HepG2 (cell line): ENCODE measurements around the gene MYO9A. TPM values are rescaled to one million over a fixed set of nuclear protein-coding genes. Genes with fewer than 3 reads are reported as not detected.

Source experiments
- ATAC-seq: fragments of 200-7000 bp; cut with Tn5 transposase; 3 replicates; pipeline ENCODE4 v1.9.1; 2020; ENCODE audit warnings: mild to moderate bottlenecking, moderate library complexity
- BruUV-seq: library from RNA; stranded (reverse); fragments of 400-500 nt; replicated peaks from 2 replicates; lab custom pipeline; 2021; lab: Mats Ljungman, UMichigan
- CTCF ChIA-PET: fragments of 300-600 bp; formaldehyde crosslinking; extraction: SDS; loops from one replicate; lab custom pipeline; 2021; ENCODE audit warnings: low total read pairs, inconsistent platforms, low intra/inter-chr PET ratio; lab: Yijun Ruan, JAX
- POLR2A ChIA-PET: fragments of 350-600 bp; sonication (Branson Sonifier 250); formaldehyde crosslinking; loops from one replicate; lab custom pipeline; 2020; ENCODE audit warnings: antibody characterized with exemption, inconsistent platforms; lab: Yijun Ruan, JAX
- DNase-seq: peaks from one replicate; pipeline ENCODE4 v3.0.0-alpha.2; 2015; ENCODE audit warnings: low spot score
- FAIRE-seq: peaks from 3 replicates; lab custom pipeline; 2011; peaks lifted over from hg19 to GRCh38; lab: Jason Lieb, UNC
- H2AFZ ChIP-seq: one replicate; pipeline ENCODE4 v1.6.1; 2011; ENCODE audit warnings: low read length, inconsistent platforms
- H3K27ac ChIP-seq: fragments of 300-600 bp; 3 replicates; pipeline ENCODE4 v1.8.0; 2011; ENCODE audit warnings: mixed run types, mild to moderate bottlenecking, mixed read lengths, low read length, inconsistent platforms; ENCODE audit not compliant: insufficient read depth; ENCODE audit errors: extremely low read length
- H3K27me3 ChIP-seq, 2 experiments: fragments of 200-600 bp in 1 of 2; 2 replicates in 1 of 2; 3 replicates in 1 of 2; pipeline versions ENCODE4 v1.6.0 to v1.8.0; 2011; ENCODE audit warnings: low read length in 2 of 2, mild to moderate bottlenecking in 2 of 2, moderate library complexity in 2 of 2, inconsistent platforms in 1 of 2; ENCODE audit not compliant: insufficient read depth in 2 of 2, control insufficient read depth in 1 of 2
- H3K36me3 ChIP-seq, 2 experiments: fragments of 200-600 bp in 1 of 2; replicated peaks in 1 of 2; 2 replicates in 1 of 2; 3 replicates in 1 of 2; pipeline versions ENCODE4 v1.5.1 to v1.8.0; 2011; ENCODE audit warnings: low read length in 2 of 2, inconsistent platforms in 1 of 2; ENCODE audit not compliant: insufficient read depth in 2 of 2, control insufficient read depth in 1 of 2
- H3K4me1 ChIP-seq: 2 replicates; pipeline ENCODE4 v1.5.1; 2012; ENCODE audit warnings: low read length, inconsistent platforms; ENCODE audit not compliant: insufficient read depth
- H3K4me2 ChIP-seq: 2 replicates; pipeline ENCODE4 v1.6.0; 2011; ENCODE audit warnings: low read depth, low read length, inconsistent platforms
- H3K4me3 ChIP-seq, 3 experiments: fragments of 200-600 bp in 1 of 3; sonication (generic), shearing (Covaris generic) in 1 of 3; replicated peaks in 1 of 3; 2 replicates each; pipeline ENCODE4 v1.5.1; 2011 to 2016; ENCODE audit warnings: low read length in 3 of 3, inconsistent platforms in 2 of 3, low read depth in 2 of 3, mild to moderate bottlenecking in 2 of 3, control low read depth in 1 of 3, mixed read lengths in 1 of 3; ENCODE audit not compliant: insufficient read depth in 1 of 3
- H3K79me2 ChIP-seq: one replicate; pipeline ENCODE4 v1.6.1; 2011; ENCODE audit warnings: low read length, inconsistent platforms; ENCODE audit not compliant: insufficient read depth
- H3K9ac ChIP-seq: 2 replicates; pipeline ENCODE4 v1.6.0; 2011; ENCODE audit warnings: mild to moderate bottlenecking, low read depth, low read length, inconsistent platforms; ENCODE audit not compliant: insufficient read depth
- H3K9me3 ChIP-seq: 2 replicates; pipeline ENCODE4 v1.5.1; 2012; ENCODE audit warnings: mild to moderate bottlenecking, low read length
- H4K20me1 ChIP-seq: 2 replicates; pipeline ENCODE4 v1.6.0; 2011; ENCODE audit warnings: inconsistent platforms, mild to moderate bottlenecking, low read length, moderate library complexity; ENCODE audit not compliant: insufficient read depth
- ATF5 ChIP-seq: sonication (generic); formaldehyde crosslinking; IDR thresholded peaks from 2 replicates; pipeline ENCODE4 v1.4.0; 2020; ENCODE audit warnings: mild to moderate bottlenecking, low read depth, missing genetic modification reagents
- FLYWCH1 ChIP-seq: sonication (generic); formaldehyde crosslinking; IDR thresholded peaks from 2 replicates; pipeline ENCODE4 v1.8.1; 2023; ENCODE audit warnings: mild to moderate bottlenecking, missing genetic modification reagents
- GLI4 ChIP-seq: sonication (generic); formaldehyde crosslinking; IDR thresholded peaks from 2 replicates; pipeline ENCODE4 v1.5.1; 2020; ENCODE audit warnings: missing genetic modification reagents, mild to moderate bottlenecking, moderate library complexity, borderline replicate concordance
- HES4 ChIP-seq: sonication (generic); formaldehyde crosslinking; IDR thresholded peaks from 2 replicates; pipeline ENCODE4 v1.9.0; 2021; ENCODE audit warnings: mild to moderate bottlenecking, missing genetic modification reagents, borderline replicate concordance
- HMG20B ChIP-seq: conservative IDR thresholded peaks from 2 replicates; pipeline ENCODE4 v1.6.1; 2016; ENCODE audit warnings: missing genetic modification reagents, missing compliant biosample characterization
- HNRNPLL ChIP-seq: fragments of 200-400 bp; formaldehyde crosslinking; IDR thresholded peaks from 2 replicates; pipeline ENCODE4 v1.6.1; 2017; ENCODE audit warnings: mild to moderate bottlenecking, low read depth, low read length; ENCODE audit not compliant: poor library complexity, severe bottlenecking
- IKZF4 ChIP-seq: sonication (generic); formaldehyde crosslinking; IDR thresholded peaks from 2 replicates; pipeline ENCODE4 v1.5.1; 2020; ENCODE audit warnings: borderline replicate concordance, mild to moderate bottlenecking, low read depth, missing genetic modification reagents; ENCODE audit errors: not compliant biosample characterization
- MXD1 ChIP-seq: sonication (generic); formaldehyde crosslinking; IDR thresholded peaks from 2 replicates; pipeline ENCODE4 v1.4.0; 2020; ENCODE audit warnings: mild to moderate bottlenecking, missing genetic modification reagents
- POLR2A ChIP-seq, 2 experiments: IDR thresholded peaks; 2 replicates each; pipeline ENCODE4 v1.6.1; 2011; ENCODE audit warnings: low read depth in 2 of 2, low read length in 2 of 2, mild to moderate bottlenecking in 1 of 2, moderate library complexity in 1 of 2; ENCODE audit not compliant: insufficient read depth in 1 of 2
- SKIL ChIP-seq: sonication (generic); formaldehyde crosslinking; IDR thresholded peaks from 2 replicates; pipeline ENCODE4 v1.8.0; 2022; ENCODE audit warnings: missing genetic modification reagents, mild to moderate bottlenecking, moderate library complexity, borderline replicate concordance
- TCF12 ChIP-seq, 2 experiments: fragments of 450-650 bp in 1 of 2; sonication (generic) in 1 of 2; formaldehyde crosslinking in 1 of 2; IDR thresholded peaks; 2 replicates each; pipeline versions ENCODE4 v1.6.1 to v1.8.0; 2017 to 2022; ENCODE audit warnings: antibody characterized with exemption in 1 of 2, mild to moderate bottlenecking in 1 of 2, missing genetic modification reagents in 1 of 2, moderate library complexity in 1 of 2
- ZNF18 ChIP-seq: sonication (generic); formaldehyde crosslinking; IDR thresholded peaks from 2 replicates; pipeline ENCODE4 v1.8.0; 2022; ENCODE audit warnings: mild to moderate bottlenecking, missing genetic modification reagents; ENCODE audit not compliant: insufficient replicate concordance
- ZNF484 ChIP-seq: sonication (generic); formaldehyde crosslinking; IDR thresholded peaks from 2 replicates; pipeline ENCODE4 v1.5.1; 2020; ENCODE audit warnings: mild to moderate bottlenecking, low read depth, missing genetic modification reagents, borderline replicate concordance
- ZNF720 ChIP-seq: sonication (generic); formaldehyde crosslinking; IDR thresholded peaks from 2 replicates; pipeline ENCODE4 v1.4.0; 2020; ENCODE audit warnings: missing genetic modification reagents
- ZNF879 ChIP-seq: sonication (generic); formaldehyde crosslinking; IDR thresholded peaks from 2 replicates; pipeline ENCODE4 v1.8.1; 2023; ENCODE audit warnings: missing genetic modification reagents
- WGBS: methylation state at CpG from one replicate; pipeline ENCODE4 v1.1.6; 2017; ENCODE audit warnings: low lambda C conversion rate; 5-methylcytosine and 5-hydroxymethylcytosine counted together
- in situ Hi-C: cut with HindIII; loops from 2 replicates; pipeline ENCODE4 v1.10.0; 2017; ENCODE audit warnings: low pct_unique_long_range_greater_than_20kb; ENCODE audit not compliant: extremely low pct_ligation_motif_present
- intact Hi-C: fragments of 100-400 bp; cut with micrococcal nuclease; formaldehyde crosslinking; loops from one replicate; pipeline ENCODE4 v1.10.0; 2022; ENCODE audit not compliant: unreplicated experiment
- polyA plus RNA-seq, 8 experiments: library from polyadenylated mRNA; depleted of rRNA in 3 of 8; stranded (reverse) in 7 of 8; unstranded in 1 of 8; fragments of >200 nt; fragmentation: Illumina TruSeq in 4 of 8; extraction: Trizol in 4 of 8; gene quantifications; 2 replicates each; pipeline versions ENCODE4 v1.2.1 to v1.2.3, GENCODE V29; 2011 to 2016; ENCODE audit warnings: low read depth in 4 of 8, missing spikeins in 1 of 8, mixed read lengths in 1 of 8; ENCODE audit not compliant: insufficient read depth in 1 of 8
- total RNA-seq, 5 experiments: library from RNA; depleted of rRNA; stranded (reverse); fragments of >200 nt; fragmentation: Illumina TruSeq; extraction: Trizol; gene quantifications; 2 replicates each; pipeline ENCODE4 v1.2.3, GENCODE V29; 2016; ENCODE audit warnings: low read depth in 1 of 5
- TF ChIP-seq, protein P1 (sequence below): sonication (generic); formaldehyde crosslinking; IDR thresholded peaks from 2 replicates; pipeline ENCODE4 v1.4.0; 2020; ENCODE audit warnings: missing genetic modification reagents

MYO9A gene
- total and polyA plus RNA-seq, 2 of the 13 experiments (the other 11 are each of a cell fraction or from before 2014, with no cell fraction given) = 4.8 to 15.3 TPM

- H3K79me2 ChIP-seq = no peaks in the 10 kb centered on the region
- ATAC-seq (no peak), DNase-seq (no peak), FAIRE-seq (no peak)
- H4K20me1 ChIP-seq = no peaks in the 10 kb centered on the region
- no peaks in the 10 kb centered on the region for H3K4me1 ChIP-seq
- H3K9me3 ChIP-seq = no peaks in the 10 kb centered on the region
- intact Hi-C loops (no loop called here), in situ Hi-C loops (no loop called here)
- no peak overlapping the region for H2AFZ ChIP-seq
- H3K4me2 ChIP-seq = no peak overlapping the region
- H3K4me3 ChIP-seq = no peak overlapping the region
- no peak overlapping the region for H3K9ac ChIP-seq
- no peaks in the 10 kb centered on the region for H3K36me3 ChIP-seq
- ChIA-PET POLR2A (no interaction called here), CTCF (no interaction called here)
- H3K27ac ChIP-seq = no peak overlapping the region
- no peaks in the 10 kb centered on the region for H3K27me3 ChIP-seq
- WGBS = 97% methylated on average over 3 of the region's 3 CpGs
- no TSS peak for BruUV-seq
- no peak for TF ChIP-seq MXD1 (CRISPR knock-in tag)
- no peak for TF ChIP-seq HES4 (CRISPR knock-in tag)
- no peak for TF ChIP-seq ATF5 (CRISPR knock-in tag)
- no peak for TF ChIP-seq GLI4 (CRISPR knock-in tag)
- TF ChIP-seq ZNF879 = no peak
- TF ChIP-seq, protein P1, sequence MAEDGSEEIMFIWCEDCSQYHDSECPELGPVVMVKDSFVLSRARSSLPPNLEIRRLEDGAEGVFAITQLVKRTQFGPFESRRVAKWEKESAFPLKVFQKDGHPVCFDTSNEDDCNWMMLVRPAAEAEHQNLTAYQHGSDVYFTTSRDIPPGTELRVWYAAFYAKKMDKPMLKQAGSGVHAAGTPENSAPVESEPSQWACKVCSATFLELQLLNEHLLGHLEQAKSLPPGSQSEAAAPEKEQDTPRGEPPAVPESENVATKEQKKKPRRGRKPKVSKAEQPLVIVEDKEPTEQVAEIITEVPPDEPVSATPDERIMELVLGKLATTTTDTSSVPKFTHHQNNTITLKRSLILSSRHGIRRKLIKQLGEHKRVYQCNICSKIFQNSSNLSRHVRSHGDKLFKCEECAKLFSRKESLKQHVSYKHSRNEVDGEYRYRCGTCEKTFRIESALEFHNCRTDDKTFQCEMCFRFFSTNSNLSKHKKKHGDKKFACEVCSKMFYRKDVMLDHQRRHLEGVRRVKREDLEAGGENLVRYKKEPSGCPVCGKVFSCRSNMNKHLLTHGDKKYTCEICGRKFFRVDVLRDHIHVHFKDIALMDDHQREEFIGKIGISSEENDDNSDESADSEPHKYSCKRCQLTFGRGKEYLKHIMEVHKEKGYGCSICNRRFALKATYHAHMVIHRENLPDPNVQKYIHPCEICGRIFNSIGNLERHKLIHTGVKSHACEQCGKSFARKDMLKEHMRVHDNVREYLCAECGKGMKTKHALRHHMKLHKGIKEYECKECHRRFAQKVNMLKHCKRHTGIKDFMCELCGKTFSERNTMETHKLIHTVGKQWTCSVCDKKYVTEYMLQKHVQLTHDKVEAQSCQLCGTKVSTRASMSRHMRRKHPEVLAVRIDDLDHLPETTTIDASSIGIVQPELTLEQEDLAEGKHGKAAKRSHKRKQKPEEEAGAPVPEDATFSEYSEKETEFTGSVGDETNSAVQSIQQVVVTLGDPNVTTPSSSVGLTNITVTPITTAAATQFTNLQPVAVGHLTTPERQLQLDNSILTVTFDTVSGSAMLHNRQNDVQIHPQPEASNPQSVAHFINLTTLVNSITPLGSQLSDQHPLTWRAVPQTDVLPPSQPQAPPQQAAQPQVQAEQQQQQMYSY (CRISPR knock-in tag) = no peak
- TF ChIP-seq SKIL (CRISPR knock-in tag) = no peak
- TF ChIP-seq HMG20B (CRISPR knock-in tag) = no peak
- no peak for TF ChIP-seq IKZF4
- TF ChIP-seq TCF12 (IDR thresholded peaks at IDR 0.05) = no peak
- no peak for TF ChIP-seq TCF12 (CRISPR knock-in tag; IDR thresholded peaks at IDR 0.05)
- no peak for TF ChIP-seq ZNF720
- TF ChIP-seq POLR2A (IDR thresholded peaks at IDR 0.05; ENCODE audit: insufficient read depth in 1 of 2, low read depth in 2 of 2, low read length in 2 of 2) = no peak
- TF ChIP-seq ZNF18 = no peak
- TF ChIP-seq FLYWCH1 (CRISPR knock-in tag) = no peak
- no peak for TF ChIP-seq ZNF484
- no peak for TF ChIP-seq HNRNPLL
Observed at GRCh38 chr15:71916834-71917233, 201.1 kb downstream of the MYO9A start.
